ENCODE results near the gene ACAA1. TPM values are rescaled to one million over a fixed set of nuclear protein-coding genes. Genes with fewer than 3 reads are reported as not detected.

The ACAA1 gene
- total RNA-seq, 2 donors from 2014 or later = 40.1 to 43.7 TPM

DNA sequence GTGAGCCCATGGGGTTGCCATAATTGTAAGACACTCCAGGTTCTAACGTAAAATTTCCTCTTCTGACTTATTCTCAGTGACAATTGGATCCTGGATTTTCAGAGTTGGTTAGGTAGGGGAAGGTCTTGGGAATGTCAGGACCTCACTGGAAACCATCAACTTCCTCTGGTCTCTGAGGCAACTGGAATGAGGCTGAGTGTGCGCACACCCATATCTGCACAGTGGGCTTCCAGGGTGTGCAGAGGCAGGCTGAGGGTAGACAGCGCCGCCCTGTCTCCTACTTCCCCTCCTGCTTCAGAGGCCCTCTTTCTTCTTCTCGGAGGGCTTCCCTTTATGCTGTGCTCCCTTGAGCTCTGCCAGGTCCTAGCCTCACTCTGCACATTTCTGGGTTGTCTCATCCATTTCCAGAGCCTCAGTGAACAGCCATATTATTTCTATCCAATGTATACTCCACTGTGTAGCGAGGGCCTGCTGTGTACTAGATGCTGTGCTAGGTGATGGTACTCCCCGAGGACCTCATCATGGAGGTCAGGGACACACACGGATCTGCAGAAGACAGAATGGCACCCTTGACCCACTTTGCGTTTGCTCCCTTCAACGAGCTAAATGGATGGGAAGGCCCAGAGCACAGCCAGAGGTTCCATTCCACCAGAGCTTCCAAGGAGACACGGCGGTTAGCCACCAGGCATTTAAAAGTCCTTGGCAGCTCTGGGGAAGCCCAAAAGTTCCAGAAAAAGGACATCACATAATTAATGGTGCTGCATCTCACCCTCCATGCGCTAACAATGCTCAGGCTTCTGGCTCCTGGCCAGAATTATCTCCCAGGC, 18.3 kb downstream of the ACAA1 start:
- H3K4me3 ChIP-seq (ENCODE audit: low read length) = no peak overlapping the region
- Mint-ChIP-seq H3K27ac (no peak overlapping the region), H3K4me3 (no peak overlapping the region), H3K9me3 (no peaks in the 10 kb centered on the region), H3K36me3 (ENCODE audit: low read depth) (peaks cover 35% of the 10 kb centered on the region), H3K4me1 (no peaks in the 10 kb centered on the region), H3K27me3 (ENCODE audit: insufficient read depth) (peaks cover 9% of the 10 kb centered on the region)
- TF ChIP-seq, protein P1, sequence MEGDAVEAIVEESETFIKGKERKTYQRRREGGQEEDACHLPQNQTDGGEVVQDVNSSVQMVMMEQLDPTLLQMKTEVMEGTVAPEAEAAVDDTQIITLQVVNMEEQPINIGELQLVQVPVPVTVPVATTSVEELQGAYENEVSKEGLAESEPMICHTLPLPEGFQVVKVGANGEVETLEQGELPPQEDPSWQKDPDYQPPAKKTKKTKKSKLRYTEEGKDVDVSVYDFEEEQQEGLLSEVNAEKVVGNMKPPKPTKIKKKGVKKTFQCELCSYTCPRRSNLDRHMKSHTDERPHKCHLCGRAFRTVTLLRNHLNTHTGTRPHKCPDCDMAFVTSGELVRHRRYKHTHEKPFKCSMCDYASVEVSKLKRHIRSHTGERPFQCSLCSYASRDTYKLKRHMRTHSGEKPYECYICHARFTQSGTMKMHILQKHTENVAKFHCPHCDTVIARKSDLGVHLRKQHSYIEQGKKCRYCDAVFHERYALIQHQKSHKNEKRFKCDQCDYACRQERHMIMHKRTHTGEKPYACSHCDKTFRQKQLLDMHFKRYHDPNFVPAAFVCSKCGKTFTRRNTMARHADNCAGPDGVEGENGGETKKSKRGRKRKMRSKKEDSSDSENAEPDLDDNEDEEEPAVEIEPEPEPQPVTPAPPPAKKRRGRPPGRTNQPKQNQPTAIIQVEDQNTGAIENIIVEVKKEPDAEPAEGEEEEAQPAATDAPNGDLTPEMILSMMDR (conservative IDR thresholded peaks at IDR 0.05) = no peak
- no peaks in the 10 kb centered on the region for H3K9me3 ChIP-seq (ENCODE audit: control insufficient read depth, low read length)
- H3K27me3 ChIP-seq (ENCODE audit: control insufficient read depth, insufficient read depth, low read length, poor library complexity, severe bottlenecking) = no peaks in the 10 kb centered on the region
- no peak overlapping the region for H3K27ac ChIP-seq (ENCODE audit: low read depth, low read length)
- DNase-seq = no peak
- H3K4me1 ChIP-seq (ENCODE audit: control insufficient read depth, insufficient read depth, low read length) = no peaks in the 10 kb centered on the region
- peaks cover 23% of the 10 kb centered on the region for H3K36me3 ChIP-seq (ENCODE audit: control insufficient read depth, insufficient read depth, low read length)
- 92 to 98% methylated on average over 11 to 13 of the region's 13 CpGs for WGBS, 2 experiments (ENCODE audit: insufficient coverage in 1 of 2, insufficient read length in 1 of 2)
- H3K9ac ChIP-seq (ENCODE audit: extremely low read depth, low read length, poor library complexity, severe bottlenecking) = no peak overlapping the region

DNA sequence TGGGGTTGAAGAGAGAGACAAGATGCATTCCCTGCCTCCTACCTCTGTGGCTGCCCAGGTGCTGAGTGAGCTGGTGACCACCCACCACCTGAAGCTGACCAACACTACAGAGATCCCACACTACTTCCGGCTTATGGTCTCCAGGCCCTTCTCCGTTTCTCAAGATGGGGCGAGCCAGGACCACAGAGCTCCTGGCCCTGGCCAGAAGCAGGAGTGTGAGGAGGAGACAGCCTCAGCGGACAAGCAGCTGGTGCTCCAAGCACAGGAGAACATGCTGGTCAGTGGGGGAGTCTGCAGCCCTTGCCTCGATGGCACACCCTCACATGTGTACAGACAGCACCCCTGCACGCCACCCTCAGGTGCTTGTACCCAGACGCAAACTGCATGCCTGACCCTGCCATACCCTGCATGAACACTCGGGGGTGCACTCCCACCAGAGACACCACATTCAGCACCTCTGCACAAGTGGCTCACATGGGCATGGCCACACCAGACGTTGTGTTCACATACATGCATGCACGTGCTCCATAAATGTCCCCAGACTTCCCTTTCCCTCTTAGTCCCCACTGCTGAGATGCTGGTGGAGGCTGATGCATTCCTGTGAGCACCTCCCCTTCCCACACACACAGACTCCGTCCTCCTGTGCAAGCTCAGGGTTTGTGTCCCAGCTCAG, 19.0 kb downstream of the ACAA1 start:
- H3K27me3 Mint-ChIP-seq (ENCODE audit: insufficient read depth) = peaks cover 9% of the 10 kb centered on the region
- H3K36me3 Mint-ChIP-seq (ENCODE audit: low read depth) = peaks cover 29% of the 10 kb centered on the region

DNA sequence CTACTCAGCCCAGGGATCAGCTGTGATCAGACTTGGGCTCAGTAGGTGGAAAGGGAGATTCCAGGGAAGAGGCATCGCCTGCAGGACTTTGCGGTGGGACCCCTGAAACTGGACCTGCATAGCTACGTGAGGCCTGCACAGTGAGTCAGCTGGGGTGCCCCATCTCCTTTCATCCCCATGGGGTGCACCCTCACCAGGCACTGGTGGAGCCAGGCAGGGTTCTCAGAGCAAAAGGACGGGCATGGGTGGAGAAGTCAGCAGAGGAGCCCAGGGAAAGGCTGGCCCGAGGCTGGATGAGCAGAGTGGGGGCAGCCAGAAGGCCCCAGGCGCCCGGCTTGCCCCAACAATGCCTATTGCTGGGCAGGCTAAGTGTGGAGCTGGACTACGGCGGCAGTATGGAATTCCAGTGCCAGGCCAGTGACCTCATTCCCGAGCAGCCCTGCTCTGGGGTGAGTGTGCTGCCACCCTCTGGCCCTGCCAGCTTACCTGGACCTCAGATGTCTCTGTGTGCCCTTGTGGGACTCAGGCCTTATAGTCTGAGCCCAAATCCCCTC, 19.7 kb downstream of the ACAA1 start:
- Mint-ChIP-seq H3K4me3 (no peak overlapping the region), H3K27me3 (ENCODE audit: insufficient read depth) (peaks cover 9% of the 10 kb centered on the region), H3K9me3 (no peaks in the 10 kb centered on the region), H3K4me1 (no peaks in the 10 kb centered on the region), H3K27ac (no peak overlapping the region), H3K36me3 (ENCODE audit: low read depth) (peaks cover 23% of the 10 kb centered on the region)
- H3K9ac ChIP-seq (ENCODE audit: extremely low read depth, low read length, poor library complexity, severe bottlenecking) = no peak overlapping the region
- no peak for DNase-seq
- no peak overlapping the region for H3K4me3 ChIP-seq (ENCODE audit: low read length)
- H3K9me3 ChIP-seq (ENCODE audit: control insufficient read depth, low read length) = no peaks in the 10 kb centered on the region
- H3K27me3 ChIP-seq (ENCODE audit: control insufficient read depth, insufficient read depth, low read length, poor library complexity, severe bottlenecking) = no peaks in the 10 kb centered on the region
- H3K4me1 ChIP-seq (ENCODE audit: control insufficient read depth, insufficient read depth, low read length) = no peaks in the 10 kb centered on the region
- TF ChIP-seq, protein P1 (conservative IDR thresholded peaks at IDR 0.05) = no peak
- peaks cover 12% of the 10 kb centered on the region for H3K36me3 ChIP-seq (ENCODE audit: control insufficient read depth, insufficient read depth, low read length)
- no peak overlapping the region for H3K27ac ChIP-seq (ENCODE audit: low read depth, low read length)
- WGBS, 2 experiments (ENCODE audit: insufficient coverage in 1 of 2, insufficient read length in 1 of 2) = 92 to 95% methylated on average over 8 to 10 of the region's 10 CpGs

More for the DNA sequence above, 19.0 kb downstream of the ACAA1 start:
- Histone ChIP-seq H3K27me3 (ENCODE audit: control insufficient read depth, insufficient read depth, low read length, poor library complexity, severe bottlenecking) (no peaks in the 10 kb centered on the region), H3K9ac (ENCODE audit: extremely low read depth, low read length, poor library complexity, severe bottlenecking) (no peak overlapping the region), H3K9me3 (ENCODE audit: control insufficient read depth, low read length) (no peaks in the 10 kb centered on the region), H3K4me1 (ENCODE audit: control insufficient read depth, insufficient read depth, low read length) (no peaks in the 10 kb centered on the region), H3K27ac (ENCODE audit: low read depth, low read length) (no peak overlapping the region), H3K36me3 (ENCODE audit: control insufficient read depth, insufficient read depth, low read length) (peaks cover 19% of the 10 kb centered on the region), H3K4me3 (ENCODE audit: low read length) (no peak overlapping the region)
- H3K4me1 Mint-ChIP-seq = no peaks in the 10 kb centered on the region
- 77 to 78% methylated on average over 5 to 11 of the region's 11 CpGs for WGBS, 2 experiments (ENCODE audit: insufficient coverage in 1 of 2, insufficient read length in 1 of 2)
- H3K9me3 Mint-ChIP-seq = no peaks in the 10 kb centered on the region
- TF ChIP-seq, protein P1 (conservative IDR thresholded peaks at IDR 0.05) = peak; percentile 83
- no peak overlapping the region for H3K27ac Mint-ChIP-seq
- DNase-seq = peak; percentile 89
- no peak overlapping the region for H3K4me3 Mint-ChIP-seq
